LNCAP (cell line): ENCODE results near the gene CDC42SE1.

Experiments
- CTCF ChIP-seq: fragments of 450-650 bp; IDR thresholded peaks from 2 replicates; pipeline ENCODE4 v1.5.1; 2017; ENCODE audit warnings: mild to moderate bottlenecking

CDC42SE1 gene

GRCh38 chr1:151059109-151060006 is at the start of gene CDC42SE1:
Gene CDC42SE1 (minus strand): TSS chr1:151059622. CDS start chr1:151055730, 3,892 bp downstream.
- TF ChIP-seq CTCF = peak; percentile 86; the same call in 1 of the 2 replicates

- TF ChIP-seq CTCF = no peak
Measured at GRCh38 chr1:151108331-151108730, 48.9 kb upstream of the CDC42SE1 start.

- no peak for TF ChIP-seq CTCF
Measured at GRCh38 chr1:151106894-151107293, 47.5 kb upstream of the CDC42SE1 start.

- no peak for TF ChIP-seq CTCF
Measured at GRCh38 chr1:151104630-151105029, 45.2 kb upstream of the CDC42SE1 start.

- no peak for TF ChIP-seq CTCF
Measured at GRCh38 chr1:151098126-151098525, 38.7 kb upstream of the CDC42SE1 start.

- no peak for TF ChIP-seq CTCF
Measured at GRCh38 chr1:151085953-151086559, 26.6 kb upstream of the CDC42SE1 start.

- no peak for TF ChIP-seq CTCF
Measured at GRCh38 chr1:151072224-151072623, 12.8 kb upstream of the CDC42SE1 start.
